ENCODE data around the gene IL22RA2.
"Not testable (repeated sequence)": the region's sequence is repeated elsewhere in the genome, so short reads cannot be mapped to it uniquely, and the experiment has no call there.

IL22RA2 gene

GRCh38 chr6:137123078-137123477 is 50.4 kb downstream of the IL22RA2 start:
- no peak for DNase-seq (ENCODE audit: low read depth)

- DNase-seq (ENCODE audit: low read depth), result no peak
Measured at GRCh38 chr6:137122612-137123011, 50.8 kb downstream of the IL22RA2 start.

- no peak for DNase-seq (ENCODE audit: low read depth)
Measured at GRCh38 chr6:137121401-137121997, 51.9 kb downstream of the IL22RA2 start.

DNA sequence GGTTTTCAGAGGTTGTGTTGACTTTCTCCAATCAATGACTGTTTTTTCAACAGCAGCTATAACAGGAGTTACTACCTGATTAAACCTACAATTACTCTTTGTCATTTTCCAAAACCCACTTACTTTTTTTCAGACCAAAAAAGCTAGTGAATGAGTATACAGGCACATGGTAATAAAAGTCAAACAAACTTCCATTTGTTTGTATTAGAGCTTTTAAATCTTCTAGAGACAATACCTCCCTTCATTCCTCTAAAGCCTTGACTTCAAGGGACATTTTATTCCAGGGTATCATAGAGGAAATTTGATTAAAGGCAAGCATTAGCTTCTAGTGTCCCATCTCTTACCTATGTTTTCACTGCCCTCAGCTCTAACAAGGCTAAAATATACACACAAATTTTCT is 52.7 kb downstream of the IL22RA2 start:
- DNase-seq (ENCODE audit: low read depth), result no peak

GRCh38 chr6:137119196-137120104 is 54.0 kb downstream of the IL22RA2 start:
- DNase-seq (ENCODE audit: low read depth), result no peak

- DNase-seq (ENCODE audit: low read depth), result no peak
Measured at GRCh38 chr6:137117581-137117980, 55.9 kb downstream of the IL22RA2 start.

DNA sequence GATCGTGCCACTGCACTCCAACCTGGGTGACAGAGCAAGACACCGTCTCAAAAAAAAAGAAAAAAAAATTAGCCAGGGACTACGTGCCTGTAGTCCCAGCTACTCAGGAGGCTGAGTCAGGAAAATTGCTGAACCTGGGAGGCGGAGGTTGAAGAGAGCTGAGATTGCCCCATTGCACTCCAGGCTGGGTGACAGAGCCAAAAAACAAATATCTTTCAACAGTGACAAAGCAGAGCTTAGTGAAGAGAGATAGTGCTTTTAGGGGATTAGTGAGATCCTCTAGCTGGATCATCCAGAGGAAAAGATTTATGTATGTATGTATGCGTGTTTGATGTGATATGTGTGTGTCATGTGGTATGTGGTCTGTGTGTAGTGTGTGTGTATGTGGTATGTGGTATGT is 56.6 kb downstream of the IL22RA2 start:
- DNase-seq (ENCODE audit: low read depth), result no peak

DNA sequence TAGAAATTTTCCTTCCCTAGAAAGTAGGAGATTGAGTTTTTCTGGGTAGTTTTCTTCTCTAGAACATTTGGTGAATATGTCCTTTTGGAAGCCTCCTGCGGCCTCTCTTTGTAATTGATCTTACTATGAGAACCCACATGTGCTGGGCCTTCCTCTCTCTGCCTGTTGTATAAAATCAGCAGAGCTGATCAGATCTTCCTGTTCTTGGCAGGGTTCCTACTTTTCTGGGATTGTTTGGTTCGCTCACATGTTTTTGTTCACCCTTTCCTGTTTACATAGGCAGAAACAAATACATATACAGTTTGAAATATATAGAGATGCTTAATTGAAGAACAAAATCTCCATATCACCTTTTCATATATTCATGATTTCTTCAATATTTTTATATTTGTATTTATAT is 57.8 kb downstream of the IL22RA2 start:
- no peak for DNase-seq (ENCODE audit: low read depth)

DNA sequence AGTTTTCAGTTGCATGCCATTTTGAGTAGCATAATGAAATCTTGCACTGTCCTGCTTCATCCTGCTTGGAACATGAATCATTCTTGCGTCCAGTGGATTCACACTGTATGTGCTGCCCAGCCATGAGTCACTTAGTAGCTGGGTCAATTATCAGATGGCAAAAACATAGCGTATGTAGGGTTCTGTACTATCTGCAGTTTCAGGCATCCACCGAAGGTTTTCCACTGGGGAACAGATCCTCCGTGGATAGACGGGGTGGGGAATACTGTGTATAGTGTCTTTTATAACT is 61.4 kb downstream of the IL22RA2 start:
- DNase-seq (ENCODE audit: low read depth), result no peak

DNA sequence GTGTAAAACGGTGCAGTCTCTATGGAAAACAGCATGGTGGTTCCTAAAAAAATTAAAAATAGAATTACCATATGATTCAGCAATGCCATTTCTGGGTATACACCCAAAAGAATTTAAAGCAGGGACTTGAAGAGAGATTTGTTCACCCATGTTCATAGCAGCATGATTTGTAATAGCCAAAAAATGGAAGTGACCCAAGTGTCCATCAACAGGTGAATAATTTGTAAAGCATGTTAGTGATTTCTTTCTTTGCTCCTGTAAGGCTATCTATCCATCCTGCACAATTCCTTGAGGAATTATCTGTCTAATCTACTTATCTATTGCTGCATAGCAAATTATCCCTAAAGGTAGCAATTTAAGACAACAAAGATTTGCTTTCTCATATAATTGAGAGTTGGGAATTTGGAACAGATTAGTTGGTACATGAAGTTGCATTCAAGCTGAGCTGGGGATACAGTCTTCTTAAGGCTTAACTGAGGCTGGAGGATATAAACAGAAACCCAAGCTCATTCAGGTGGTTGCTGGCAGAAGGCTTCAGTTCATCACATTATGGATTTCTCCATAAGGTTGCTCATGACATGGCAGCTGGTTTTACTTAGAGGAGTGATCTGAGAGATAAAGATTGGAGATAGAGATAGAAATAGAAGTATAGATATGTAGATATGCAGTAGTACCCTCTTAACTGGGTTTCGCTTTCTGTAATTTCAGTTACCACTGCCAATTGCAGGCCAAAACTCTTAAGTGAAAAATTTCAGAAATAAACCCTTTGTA is 62.0 kb downstream of the IL22RA2 start:
- DNase-seq (ENCODE audit: low read depth), result no peak

DNA sequence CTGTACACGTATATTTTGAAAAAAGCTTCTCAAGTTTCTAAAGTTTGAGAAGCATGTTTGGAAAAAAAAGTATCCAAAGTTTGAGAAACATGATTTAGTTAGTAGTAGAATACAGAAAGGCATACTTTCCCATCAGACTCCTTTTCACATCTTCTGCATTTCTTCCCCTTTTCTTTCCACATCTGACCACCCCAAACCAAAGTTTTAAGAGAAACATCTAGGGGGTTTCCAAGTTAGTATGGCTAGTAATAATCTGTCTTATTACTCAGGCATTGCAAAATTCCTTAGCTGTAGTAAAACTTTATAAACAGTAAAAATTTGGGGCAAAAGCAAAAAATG is 65.7 kb downstream of the IL22RA2 start:
- no peak for DNase-seq (ENCODE audit: low read depth)

GRCh38 chr6:137107047-137107766 is 66.2 kb downstream of the IL22RA2 start:
- not testable (repeated sequence) for DNase-seq (ENCODE audit: low read depth)

- no peak for DNase-seq (ENCODE audit: low read depth)
Measured at GRCh38 chr6:137106183-137106582, 67.3 kb downstream of the IL22RA2 start.

DNA sequence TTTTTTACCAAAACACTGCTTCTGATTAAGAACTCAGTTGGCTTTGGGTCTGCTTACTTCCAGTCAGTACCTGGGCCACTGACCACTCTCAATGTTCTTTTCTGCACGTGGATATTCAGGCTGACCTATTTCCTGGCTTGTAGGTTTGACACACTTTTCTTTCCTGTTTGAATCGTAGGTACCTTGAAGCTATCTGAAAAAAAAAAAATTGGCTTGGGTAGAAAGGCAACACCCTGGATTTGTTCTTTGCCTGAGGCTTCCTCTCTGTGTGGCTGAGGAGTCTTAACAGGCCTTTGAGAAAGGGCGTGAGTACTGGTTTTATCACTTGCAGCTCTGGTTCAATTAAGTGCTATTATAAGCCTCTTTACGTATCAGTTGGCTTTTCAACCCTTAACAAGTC is 68.1 kb downstream of the IL22RA2 start:
- DNase-seq (ENCODE audit: low read depth), result no peak

DNA sequence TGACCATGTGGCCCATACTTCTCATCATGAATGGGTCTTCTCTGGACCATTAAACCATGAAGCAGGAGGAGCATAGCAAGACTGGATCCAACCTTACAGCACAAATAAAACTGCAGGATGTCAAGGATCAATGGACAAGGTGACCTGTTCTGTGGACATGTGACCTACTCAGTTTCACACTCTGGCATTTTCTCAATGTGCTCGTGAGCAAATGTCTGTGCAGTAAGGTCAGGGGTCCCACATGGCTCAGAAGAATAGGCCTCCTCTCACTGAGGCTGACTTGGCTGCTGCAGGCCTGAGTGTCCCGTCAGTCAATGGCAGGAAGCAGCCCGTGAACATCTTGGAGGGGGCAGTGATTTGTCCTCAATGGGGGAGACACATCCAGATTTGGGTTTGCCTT is 68.5 kb downstream of the IL22RA2 start:
- no peak for DNase-seq (ENCODE audit: low read depth)

GRCh38 chr6:137102851-137103492 is 70.5 kb downstream of the IL22RA2 start:
- DNase-seq (ENCODE audit: low read depth), result no peak

GRCh38 chr6:137102050-137102848 is 71.2 kb downstream of the IL22RA2 start:
- no peak for DNase-seq (ENCODE audit: low read depth)

DNA sequence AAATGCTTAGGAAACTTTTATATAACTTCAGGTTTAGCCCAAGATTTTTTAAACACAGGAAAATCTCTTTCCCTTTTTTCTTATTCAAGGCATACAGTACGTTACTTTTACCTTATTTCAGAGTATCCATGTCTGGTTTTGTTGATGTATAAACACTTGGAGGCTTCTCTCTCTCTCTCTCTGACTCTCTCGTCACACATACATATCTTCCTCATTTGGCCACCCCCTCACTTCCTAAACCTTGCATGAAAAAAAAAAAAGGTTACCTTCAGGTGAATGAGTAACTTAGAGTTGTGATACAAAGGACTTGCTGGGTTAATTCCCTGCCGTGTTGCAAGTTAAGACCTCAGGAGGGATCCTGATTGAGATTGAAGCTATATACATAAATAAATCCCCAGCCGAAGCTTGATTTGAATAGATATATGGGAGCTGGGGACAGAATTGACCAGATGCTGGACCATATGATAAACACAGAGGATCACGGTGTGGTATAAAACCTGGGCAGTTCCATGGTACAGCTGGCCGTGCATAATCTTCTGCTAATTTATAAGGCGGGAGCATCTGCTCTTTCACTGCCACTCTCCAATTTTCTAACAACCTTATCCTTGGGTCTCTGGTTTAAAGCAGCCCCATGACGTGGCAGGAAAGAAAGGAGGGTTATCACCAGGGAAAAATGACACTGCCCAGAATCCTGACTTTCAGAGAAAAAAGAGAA is 73.6 kb downstream of the IL22RA2 start:
- DNase-seq (ENCODE audit: low read depth), result no peak

- DNase-seq (ENCODE audit: low read depth), result no peak
Measured at GRCh38 chr6:137097526-137097925, 75.9 kb downstream of the IL22RA2 start.

DNA sequence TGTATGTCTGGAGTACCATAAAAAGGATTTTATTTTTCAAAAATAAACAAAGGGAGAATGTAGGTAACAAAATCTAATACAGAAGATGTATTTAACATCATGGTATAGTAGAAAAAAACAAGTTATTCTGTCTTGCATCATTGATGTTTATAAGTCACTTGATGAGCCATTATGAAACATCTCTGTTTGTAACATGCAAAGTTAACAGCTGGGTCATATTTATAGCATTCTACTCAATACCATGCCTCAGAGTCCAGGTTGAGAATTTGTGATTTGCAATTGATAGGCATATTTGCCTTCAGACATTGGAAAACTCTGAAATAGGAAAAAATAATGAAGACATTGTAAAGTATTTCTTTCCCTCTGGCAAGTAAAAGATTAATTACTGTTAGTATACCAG is 76.4 kb downstream of the IL22RA2 start:
- DNase-seq (ENCODE audit: low read depth), result no peak

All from T follicular helper cell (primary cell).